Activated naive CD4-positive, alpha-beta T cell treated with anti-CD3 and anti-CD28 coated beads, Interleukin-2, amount 50 U/mL, for 16 hours (primary cell): Measurements from ENCODE around the gene ZNF48.
A peak's percentile ranks its signal among the peaks of the same experiment; 100 is the strongest.

ENCODE experiments used
- DNase-seq: peaks from one replicate; pipeline ENCODE4 v3.0.0-alpha.2; 2020

ZNF48 gene

GRCh38 chr16:30444231-30445148 is 49.3 kb downstream of the ZNF48 start:
- no peak for DNase-seq

- DNase-seq: no peak
These were observed 49.9 kb downstream of the ZNF48 start for GRCh38 chr16:30445149-30445407.

GRCh38 chr16:30445408-30446202 is 50.4 kb downstream of the ZNF48 start, which contains the start of gene SEPHS2:
Gene SEPHS2, minus strand, starts transcription at chr16:30445874. Its CDS starts 147 bp downstream, at chr16:30445727.
- DNase-seq: peak; percentile 96

GRCh38 chr16:30446203-30446595 is 51.0 kb downstream of the ZNF48 start:
- no peak for DNase-seq

- DNase-seq: no peak
These were observed 52.4 kb downstream of the ZNF48 start for GRCh38 chr16:30447512-30448226.

GRCh38 chr16:30449116-30449435 is 53.9 kb downstream of the ZNF48 start:
- DNase-seq: no peak
